OCI-LY7 (cell line): ENCODE results near the gene PRIMPOL.

Experiments used
- CTCF ChIP-seq: fragments of 200-600 bp; sonication (generic); conservative IDR thresholded peaks from 2 replicates; pipeline ENCODE4 v1.5.1; 2014; ENCODE audit warnings: mild to moderate bottlenecking, antibody characterized with exemption, low read length, moderate library complexity, mixed read lengths
- EZH2phosphoT487 ChIP-seq: fragments of 200-600 bp; sonication (generic); IDR thresholded peaks from 2 replicates; pipeline ENCODE4 v1.6.1; 2018; ENCODE audit warnings: low read depth, borderline replicate concordance, mild to moderate bottlenecking, mixed run types, antibody characterized with exemption, low read length, moderate library complexity, mixed read lengths

GRCh38 chr4:184616633-184617551 lies 32.6 kb upstream of the PRIMPOL start:
- TF ChIP-seq EZH2phosphoT487 (no peak), CTCF (no peak)
